ENCODE measurements around the gene TELO2.

The TELO2 gene

GRCh38 chr16:1553946-1554825, 61.0 kb downstream of the TELO2 start:
- DNase-seq (ENCODE audit: low read depth in 1 of 2, low spot score in 1 of 2): no peak

DNA sequence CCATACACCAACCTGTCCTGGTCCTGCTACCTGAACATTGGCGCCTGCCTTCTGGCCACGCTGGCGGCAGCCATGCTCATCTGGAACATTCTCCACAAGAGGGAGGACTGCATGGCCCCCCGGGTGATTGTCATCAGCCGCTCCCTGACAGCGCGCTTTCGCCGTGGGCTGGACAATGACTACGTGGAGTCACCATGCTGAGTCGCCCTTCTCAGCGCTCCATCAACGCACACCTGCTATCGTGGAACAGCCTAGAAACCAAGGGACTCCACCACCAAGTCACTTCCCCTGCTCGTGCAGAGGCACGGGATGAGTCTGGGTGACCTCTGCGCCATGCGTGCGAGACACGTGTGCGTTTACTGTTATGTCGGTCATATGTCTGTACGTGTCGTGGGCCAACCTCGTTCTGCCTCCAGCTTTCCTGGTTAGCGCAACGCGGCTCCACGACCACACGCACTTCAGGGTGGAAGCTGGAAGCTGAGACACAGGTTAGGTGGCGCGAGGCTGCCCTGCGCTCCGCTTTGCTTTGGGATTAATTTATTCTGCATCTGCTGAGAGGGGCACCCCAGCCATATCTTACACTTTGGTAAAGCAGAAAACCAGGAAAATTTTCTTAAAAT, 61.8 kb downstream of the TELO2 start:
- no peak for DNase-seq (ENCODE audit: low read depth in 1 of 2, low spot score in 1 of 2)

GRCh38 chr16:1556254-1556653, 63.1 kb downstream of the TELO2 start:
- no peak for DNase-seq (ENCODE audit: low read depth in 1 of 2, low spot score in 1 of 2)

DNA sequence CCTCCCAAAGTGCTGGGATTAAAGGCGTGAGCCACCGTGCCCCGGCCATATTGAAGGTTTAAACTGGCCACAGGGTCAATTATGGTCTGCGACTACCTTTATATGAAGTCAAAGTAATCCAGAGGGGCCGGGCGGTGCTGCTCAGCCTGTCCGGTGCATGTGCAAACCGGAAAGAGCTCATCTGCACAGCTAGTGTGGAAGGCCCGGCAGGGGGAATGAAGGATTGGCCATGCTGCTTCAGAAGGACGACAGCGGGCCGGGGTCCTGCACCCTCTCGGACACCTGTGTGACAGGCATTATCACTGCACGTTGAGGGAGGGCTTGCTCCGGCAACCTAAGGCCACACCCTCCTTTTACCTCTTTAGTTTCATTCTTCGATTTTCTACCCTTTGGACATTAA, 63.9 kb downstream of the TELO2 start:
- DNase-seq (ENCODE audit: low read depth in 1 of 2, low spot score in 1 of 2): no peak

DNA sequence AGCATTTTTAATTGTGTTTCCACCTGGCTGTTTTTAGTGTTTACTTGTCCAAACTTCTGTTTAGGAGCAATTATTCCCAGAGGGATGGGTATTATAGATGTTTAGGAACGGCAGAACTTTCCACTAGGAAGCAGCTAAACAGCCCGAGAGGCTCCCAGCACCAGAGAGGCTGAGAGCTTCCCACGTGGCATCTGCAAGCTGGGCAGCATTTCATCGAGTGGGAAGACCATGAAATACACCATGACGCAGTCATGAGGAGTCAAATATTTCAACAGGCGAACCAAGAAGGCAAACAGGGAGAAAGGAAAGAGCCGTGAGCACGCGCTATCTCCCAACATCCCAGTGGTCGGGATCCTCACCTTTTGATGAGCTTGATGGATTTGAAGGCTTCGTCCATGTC, 64.4 kb downstream of the TELO2 start:
- no peak for DNase-seq (ENCODE audit: low read depth in 1 of 2, low spot score in 1 of 2)

DNA sequence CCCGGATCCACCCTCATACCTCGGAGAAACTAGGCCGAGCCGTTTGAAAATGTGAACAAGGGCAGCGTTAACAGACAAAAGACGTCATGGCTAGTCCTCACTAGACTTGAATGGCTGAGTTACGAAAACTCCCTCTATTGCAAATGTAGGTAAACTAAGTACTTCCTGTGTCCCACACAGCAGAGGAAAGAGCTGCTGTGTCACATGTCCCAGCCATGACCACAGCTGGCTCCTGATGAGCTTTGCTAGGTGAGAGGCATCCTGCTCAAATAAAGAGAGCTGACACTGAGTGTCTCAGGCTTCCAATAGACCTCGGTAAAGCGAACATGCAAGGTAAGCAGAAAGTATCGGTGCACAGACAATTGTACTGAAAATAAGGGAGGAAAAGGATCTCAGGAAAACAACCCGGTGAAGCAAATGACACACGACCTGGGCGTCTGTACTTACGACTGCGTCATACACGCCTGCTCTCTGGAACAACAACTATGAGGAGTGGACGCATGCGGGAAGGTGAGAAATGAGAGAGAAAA, 66.4 kb downstream of the TELO2 start:
- no peak for DNase-seq (ENCODE audit: low read depth in 1 of 2, low spot score in 1 of 2)

All from activated T-helper 1 cell treated with anti-CD3 and anti-CD28 coated beads, Interleukin-2, amount 50 U/mL, for 16 hours (primary cell).